Measurements from ENCODE around the gene SLC37A1. TPM values are rescaled to one million over a fixed set of nuclear protein-coding genes. Genes with fewer than 3 reads are reported as not detected.

Gene SLC37A1
- polyA plus RNA-seq, 4 donors: 30.0 to 80.7 (median 37.6) TPM

DNA sequence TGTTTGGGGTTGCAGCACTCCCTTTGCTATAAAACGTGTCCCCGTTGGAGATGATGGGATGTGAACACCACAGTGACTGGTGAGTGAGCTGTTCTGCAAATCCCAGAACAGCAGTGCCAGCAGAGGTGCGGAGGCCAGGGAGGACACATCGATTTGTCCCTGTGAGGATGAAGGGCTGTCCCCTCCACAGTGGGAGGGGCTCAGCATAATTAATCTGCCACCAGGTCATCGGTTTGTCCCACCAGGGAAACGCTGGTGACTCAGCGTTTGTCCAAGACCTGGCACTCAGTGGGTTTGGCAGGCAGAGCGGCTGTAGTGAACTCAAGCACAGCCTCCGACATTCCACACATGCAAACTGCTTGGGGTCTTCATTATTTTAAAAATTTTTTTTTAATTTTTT lies 117.0 kb downstream of the SLC37A1 start:
- 70 to 75% (median 70%) methylated on average over 9 of the region's 9 CpGs for WGBS, 3 donors
- no peak for FAIRE-seq
- Histone ChIP-seq H3K9me3 (ENCODE audit: control insufficient read depth in 2 of 2, insufficient read depth in 1 of 2, low read depth in 1 of 2, low read length in 1 of 2) (no peaks in the 10 kb centered on the region), H3K4me1 (ENCODE audit: control insufficient read depth in 3 of 3, insufficient read depth in 2 of 3, low read depth in 1 of 3, low read length in 2 of 3) (no peaks in the 10 kb centered on the region), H3K27ac (ENCODE audit: low read depth in 1 of 3, low read length in 2 of 3) (no peak overlapping the region), H3K4me3 (ENCODE audit: low read depth in 1 of 3, low read length in 3 of 3) (no peak overlapping the region), H3K36me3 (ENCODE audit: control insufficient read depth in 3 of 3, insufficient read depth in 2 of 3, low read depth in 1 of 3, low read length in 3 of 3) (no peaks in the 10 kb centered on the region), H3K27me3 (ENCODE audit: control insufficient read depth in 3 of 3, insufficient read depth in 3 of 3, low read length in 3 of 3) (peaks cover 0 to 2% (median 0%) of the 10 kb centered on the region in 3 donors)
- DNase-seq: no peak

Other genes with a start within 250 kb of the SLC37A1 start
- 1,000 to 10,000 TPM in 1 of 4 donors, 100 to 1,000 TPM in 3; 758 to 1,395 (median 912) TPM for gene TFF3, start 198.4 kb upstream of the SLC37A1 start, polyA plus RNA-seq
- gene TFF2, start 162.9 kb upstream of the SLC37A1 start, polyA plus RNA-seq: 1 to 10 TPM in 2 of 4 donors, under 1 TPM in 1, not detected in 1; 0.21 to 5.0 (median 1.4) TPM
- gene TFF1, start 147.3 kb upstream of the SLC37A1 start, polyA plus RNA-seq: 100 to 1,000 TPM in 3 of 4 donors, 10 to 100 TPM in 1; 14.5 to 187 (median 137) TPM
- 1 to 10 TPM; 1.1 to 9.2 (median 2.6) TPM for gene TMPRSS3, start 117.8 kb upstream of the SLC37A1 start, polyA plus RNA-seq
- gene UBASH3A, start 110.0 kb upstream of the SLC37A1 start, polyA plus RNA-seq: 1 to 10 TPM in 1 of 4 donors, under 1 TPM in 3; 0.42 to 2.4 (median 0.76) TPM
- gene RSPH1, start 17.6 kb upstream of the SLC37A1 start, polyA plus RNA-seq: 10 to 100 TPM in 2 of 4 donors, 1 to 10 TPM in 2; 3.8 to 14.1 (median 7.8) TPM
- gene PDE9A, start 139.8 kb downstream of the SLC37A1 start, polyA plus RNA-seq: 10 to 100 TPM; 31.0 to 96.6 (median 49.6) TPM

Measured in small intestine (tissue), 7 donors.